DOHH2 (cell line): ENCODE results near the gene SEC16A.

ENCODE experiments used
- CTCF ChIP-seq: fragments of 200-600 bp; sonication (generic); IDR thresholded peaks from one replicate; pipeline ENCODE4 v1.5.1; 2014; ENCODE audit warnings: antibody characterized with exemption, mild to moderate bottlenecking, low read depth, low read length; ENCODE audit not compliant: poor library complexity, severe bottlenecking
- EZH2phosphoT487 ChIP-seq: fragments of 200-600 bp; sonication (generic); IDR thresholded peaks from 2 replicates; pipeline ENCODE4 v1.6.1; 2017; ENCODE audit warnings: borderline replicate concordance, mild to moderate bottlenecking, antibody characterized with exemption, low read length, moderate library complexity, mixed read lengths

- TF ChIP-seq CTCF (no peak), EZH2phosphoT487 (no peak)
Measured at GRCh38 chr9:136430588-136431234, 52.1 kb downstream of the SEC16A start.
